CD4-positive, alpha-beta T cell treated with Interleukin-17A for 4 hours (primary cell): Measurements from ENCODE around the gene TCP10L.
"Not testable (repeated sequence)": the region's sequence is repeated elsewhere in the genome, so short reads cannot be mapped to it uniquely, and the experiment has no call there.

Experiments used
- DNase-seq: peaks from one replicate; pipeline ENCODE4 v3.0.0-alpha.2; 2020; ENCODE audit warnings: mixed read lengths

Gene TCP10L

GRCh38 chr21:32585970-32586369 lies 647 bp upstream of the TCP10L start:
- DNase-seq, result no peak

- no peak for DNase-seq
These were observed 851 bp downstream of the TCP10L start for GRCh38 chr21:32584472-32584871.

GRCh38 chr21:32581732-32582131 lies 3.6 kb downstream of the TCP10L start:
- DNase-seq, result no peak

- no peak for DNase-seq
These were observed 4.4 kb downstream of the TCP10L start for GRCh38 chr21:32580949-32581348.

- DNase-seq, result peak; percentile 40
These were observed 7.1 kb downstream of the TCP10L start for GRCh38 chr21:32578107-32578691.

GRCh38 chr21:32576011-32576410 lies 9.3 kb downstream of the TCP10L start:
- DNase-seq, result no peak

- DNase-seq, result no peak
These were observed 10.1 kb downstream of the TCP10L start for GRCh38 chr21:32574946-32575925.

- DNase-seq, result no peak
These were observed 12.5 kb downstream of the TCP10L start for GRCh38 chr21:32572574-32573420.

GRCh38 chr21:32570456-32570855 lies 14.9 kb downstream of the TCP10L start:
- no peak for DNase-seq

- DNase-seq, result peak; percentile 88
These were observed 15.8 kb downstream of the TCP10L start for GRCh38 chr21:32569261-32570230.

- DNase-seq, result no peak
These were observed 17.7 kb downstream of the TCP10L start for GRCh38 chr21:32567626-32568025.

- DNase-seq, result no peak
These were observed 18.5 kb downstream of the TCP10L start for GRCh38 chr21:32566741-32567389.

GRCh38 chr21:32565856-32566465 lies 19.4 kb downstream of the TCP10L start:
- DNase-seq, result no peak

- DNase-seq, result no peak
These were observed 22.4 kb downstream of the TCP10L start for GRCh38 chr21:32562915-32563314.

GRCh38 chr21:32562426-32562825 lies 22.9 kb downstream of the TCP10L start:
- peak; percentile 12 for DNase-seq

- DNase-seq, result not testable (repeated sequence)
These were observed 23.8 kb downstream of the TCP10L start for GRCh38 chr21:32561476-32561875.

GRCh38 chr21:32560896-32561295 lies 24.4 kb downstream of the TCP10L start:
- no peak for DNase-seq

- DNase-seq, result no peak
These were observed 26.2 kb downstream of the TCP10L start for GRCh38 chr21:32559006-32559610.

- no peak for DNase-seq
These were observed 27.2 kb downstream of the TCP10L start for GRCh38 chr21:32558106-32558505.

- DNase-seq, result no peak
These were observed 30.3 kb downstream of the TCP10L start for GRCh38 chr21:32554832-32555638.
